ENCODE data around the gene KDSR.

GRCh38 chr18:63309422-63309821, 57.6 kb downstream of the KDSR start:
- TF ChIP-seq REST (IDR thresholded peaks at IDR 0.05) (no peak), POLR2A (IDR thresholded peaks at IDR 0.05; ENCODE audit: low read length) (no peak), BHLHE40 (IDR thresholded peaks at IDR 0.05; ENCODE audit: low read depth, low read length) (no peak), MAX (IDR thresholded peaks at IDR 0.05) (no peak), RAD21 (conservative IDR thresholded peaks at IDR 0.05 in 1 of 2, IDR thresholded peaks at IDR 0.05 in 1 of 2) (no peak), POLR2AphosphoS2 (conservative IDR thresholded peaks at IDR 0.05; ENCODE audit: low read length) (no peak), NR3C1 (IDR thresholded peaks at IDR 0.05) (no peak), FOXS1 (CRISPR knock-in tag; IDR thresholded peaks at IDR 0.05) (no peak), EP300 (IDR thresholded peaks at IDR 0.05) (no peak), CTCF (IDR thresholded peaks at IDR 0.05) (no peak), ELK1 (IDR thresholded peaks at IDR 0.05; ENCODE audit: low read depth, low read length) (no peak), CHD4 (IDR thresholded peaks at IDR 0.05; ENCODE audit: borderline replicate concordance) (no peak), JUN (IDR thresholded peaks at IDR 0.05) (no peak)

Data from A549 (cell line).